Vagina (tissue), 2 donors: Measurements from ENCODE around the gene MYL2. TPM values are rescaled to one million over a fixed set of nuclear protein-coding genes. Genes with fewer than 3 reads are reported as not detected.

Source experiments
- DNase-seq, 2 donors: peaks; one replicate each; pipeline ENCODE4 v3.0.0-alpha.2; 2017; ENCODE audit errors: extremely low spot score in 2 of 2
- H3K27ac ChIP-seq: fragments of 200-600 bp; sonication (generic); one replicate; pipeline ENCODE4 v1.5.1; 2019
- H3K27me3 ChIP-seq: fragments of 200-600 bp; sonication (generic); one replicate; pipeline ENCODE4 v1.5.1; 2019
- H3K36me3 ChIP-seq, 2 donors: fragments of 200-600 bp; sonication (generic); one replicate each; pipeline ENCODE4 v1.5.1; 2017 to 2019
- H3K4me1 ChIP-seq: fragments of 200-600 bp; sonication (generic); one replicate; pipeline ENCODE4 v1.5.1; 2019
- H3K4me3 ChIP-seq, 2 donors: fragments of 200-600 bp; sonication (generic); 1 replicate in 1 of 2; 2 replicates in 1 of 2; pipeline ENCODE4 v1.5.1; 2016 to 2019
- H3K9me3 ChIP-seq: fragments of 200-600 bp; sonication (generic); one replicate; pipeline ENCODE4 v1.5.1; 2019
- CTCF ChIP-seq, 3 experiments: fragments of 450-650 bp in 2 of 3; fragments of 200-600 bp in 1 of 3; sonication (generic) in 1 of 3; IDR thresholded peaks; one replicate each; pipeline ENCODE4 v1.5.1; 2017 to 2019; ENCODE audit warnings: antibody characterized with exemption in 3 of 3, mild to moderate bottlenecking in 2 of 3, moderate library complexity in 2 of 3
- POLR2A ChIP-seq, 2 donors: fragments of 450-650 bp; IDR thresholded peaks; one replicate each; pipeline ENCODE4 v1.6.1; 2017; ENCODE audit warnings: antibody characterized with exemption in 2 of 2, mild to moderate bottlenecking in 2 of 2, moderate library complexity in 2 of 2
- POLR2AphosphoS5 ChIP-seq, 2 donors: sonication (generic); formaldehyde crosslinking; IDR thresholded peaks; one replicate each; pipeline ENCODE4 v1.9.0; 2017; ENCODE audit warnings: antibody characterized with exemption in 2 of 2, mild to moderate bottlenecking in 2 of 2, low read depth in 1 of 2; ENCODE audit not compliant: insufficient read depth in 1 of 2
- intact Hi-C: fragments of 100-400 bp; cut with DNase I; formaldehyde crosslinking; loops from one replicate; pipeline ENCODE4 v1.15.1; 2023
- total RNA-seq: library from RNA; depleted of rRNA; stranded (reverse); fragments of >200 nt; gene quantifications from one replicate; pipeline ENCODE4 v1.2.3, GENCODE V29; 2016

The MYL2 gene
- total RNA-seq: not detected

DNA sequence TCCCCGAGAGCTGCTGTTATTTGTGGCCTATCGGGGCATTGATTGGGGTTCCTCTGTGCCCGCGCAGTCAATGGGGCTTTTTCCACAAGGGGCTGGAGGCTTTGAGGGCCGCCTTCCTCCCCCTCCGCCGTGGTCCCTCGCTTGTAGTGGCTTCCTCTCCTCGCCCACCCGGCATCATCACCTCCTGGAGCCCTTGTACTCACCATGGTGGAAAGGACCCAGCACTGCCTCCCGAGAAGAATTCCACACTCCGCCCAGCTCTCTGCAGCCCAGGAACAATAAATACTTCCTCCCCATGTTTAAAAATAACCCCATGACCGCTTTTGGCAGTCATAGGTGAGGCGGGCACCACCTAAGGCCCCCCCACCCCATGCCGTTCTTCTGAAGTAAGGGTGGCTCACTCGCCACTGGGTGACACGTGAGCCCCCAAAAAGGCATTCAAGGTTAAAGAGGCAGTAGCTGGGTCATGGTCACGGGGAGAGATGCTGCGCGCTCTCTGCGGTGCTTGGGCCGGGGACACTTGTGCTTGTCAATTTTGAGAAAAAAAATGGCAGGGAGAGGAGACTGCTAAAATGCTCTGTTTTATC is at the start of gene MYL2:
Gene MYL2, minus strand, starts transcription at position 256 of the 587 bp plus-strand sequence. Its CDS starts 50 bp downstream, at position 206.
- intact Hi-C loops: no loop called here
- H3K4me1 ChIP-seq: no peaks in the 10 kb centered on the region
- H3K27ac ChIP-seq: no peak within 1 kb of the TSS
- TF ChIP-seq CTCF (IDR thresholded peaks at IDR 0.05): no peak
- TF ChIP-seq POLR2A (IDR thresholded peaks at IDR 0.05): no peak
- TF ChIP-seq POLR2AphosphoS5 (IDR thresholded peaks at IDR 0.05; ENCODE audit: insufficient read depth in 1 of 2, low read depth in 1 of 2): no peak
- no peak within 1 kb of the TSS for H3K4me3 ChIP-seq
- no peaks in the 10 kb centered on the region for H3K27me3 ChIP-seq
- no peak for DNase-seq
- H3K36me3 ChIP-seq: no peaks in the 10 kb centered on the region
- no peaks in the 10 kb centered on the region for H3K9me3 ChIP-seq

- H3K36me3 ChIP-seq: no peaks in the 10 kb centered on the region
- H3K4me1 ChIP-seq: no peaks in the 10 kb centered on the region
- no peak for DNase-seq
- no peak overlapping the region for H3K27ac ChIP-seq
- no peaks in the 10 kb centered on the region for H3K9me3 ChIP-seq
- TF ChIP-seq POLR2A (IDR thresholded peaks at IDR 0.05) (no peak), POLR2AphosphoS5 (IDR thresholded peaks at IDR 0.05; ENCODE audit: insufficient read depth in 1 of 2, low read depth in 1 of 2) (no peak), CTCF (IDR thresholded peaks at IDR 0.05) (no peak)
- H3K27me3 ChIP-seq: no peaks in the 10 kb centered on the region
- intact Hi-C loops: no loop called here
- no peak overlapping the region for H3K4me3 ChIP-seq
Measured at GRCh38 chr12:110966081-110966760, 45.8 kb upstream of the MYL2 start.

DNA sequence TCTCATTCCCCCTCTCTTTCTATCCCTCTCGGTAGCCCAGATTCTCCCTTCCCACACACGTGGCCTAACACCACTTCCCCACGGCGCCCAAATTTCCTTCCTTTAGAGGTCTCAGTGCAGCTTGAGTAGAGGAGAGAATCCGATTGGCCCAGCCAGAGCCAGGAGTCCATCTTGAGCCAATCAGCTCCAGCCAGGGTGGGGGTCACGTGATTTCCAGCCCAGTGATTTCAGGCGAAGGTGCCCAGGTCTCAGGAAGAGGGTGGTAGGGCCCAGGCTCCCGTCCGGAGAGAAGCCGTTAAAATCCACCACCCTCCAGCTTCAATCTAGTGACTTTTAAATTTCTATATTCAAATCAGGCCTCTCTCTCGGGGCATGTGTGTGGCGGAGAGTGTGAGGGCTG is 45.2 kb upstream of the MYL2 start:
- H3K36me3 ChIP-seq: no peaks in the 10 kb centered on the region
- intact Hi-C loops: no loop called here
- H3K4me3 ChIP-seq: no peak overlapping the region
- H3K4me1 ChIP-seq: no peaks in the 10 kb centered on the region
- no peaks in the 10 kb centered on the region for H3K27me3 ChIP-seq
- no peaks in the 10 kb centered on the region for H3K9me3 ChIP-seq
- H3K27ac ChIP-seq: no peak overlapping the region
- no peak for DNase-seq
- no peak for TF ChIP-seq CTCF (IDR thresholded peaks at IDR 0.05)
- no peak for TF ChIP-seq POLR2A (IDR thresholded peaks at IDR 0.05)
- TF ChIP-seq POLR2AphosphoS5 (IDR thresholded peaks at IDR 0.05; ENCODE audit: insufficient read depth in 1 of 2, low read depth in 1 of 2): no peak

GRCh38 chr12:110960795-110961194 is 40.4 kb upstream of the MYL2 start:
- no peak overlapping the region for H3K27ac ChIP-seq
- no peaks in the 10 kb centered on the region for H3K36me3 ChIP-seq
- TF ChIP-seq POLR2A (IDR thresholded peaks at IDR 0.05) (no peak), CTCF (IDR thresholded peaks at IDR 0.05) (no peak), POLR2AphosphoS5 (IDR thresholded peaks at IDR 0.05; ENCODE audit: insufficient read depth in 1 of 2, low read depth in 1 of 2) (no peak)
- H3K27me3 ChIP-seq: no peaks in the 10 kb centered on the region
- intact Hi-C loops: no loop called here
- H3K9me3 ChIP-seq: no peaks in the 10 kb centered on the region
- H3K4me1 ChIP-seq: no peaks in the 10 kb centered on the region
- no peak overlapping the region for H3K4me3 ChIP-seq
- no peak for DNase-seq

GRCh38 chr12:110957652-110958051 is 37.3 kb upstream of the MYL2 start:
- no peak overlapping the region for H3K4me3 ChIP-seq
- no peak overlapping the region for H3K27ac ChIP-seq
- no peaks in the 10 kb centered on the region for H3K9me3 ChIP-seq
- H3K27me3 ChIP-seq: no peaks in the 10 kb centered on the region
- intact Hi-C loops: no loop called here
- no peak for DNase-seq
- no peaks in the 10 kb centered on the region for H3K4me1 ChIP-seq
- TF ChIP-seq POLR2A (IDR thresholded peaks at IDR 0.05) (no peak), CTCF (IDR thresholded peaks at IDR 0.05) (no peak), POLR2AphosphoS5 (IDR thresholded peaks at IDR 0.05; ENCODE audit: insufficient read depth in 1 of 2, low read depth in 1 of 2) (no peak)
- H3K36me3 ChIP-seq: no peaks in the 10 kb centered on the region
